T follicular helper cell (primary cell): ENCODE measurements around the gene HOMER1.

Source experiments
- DNase-seq: peaks from one replicate; pipeline ENCODE4 v3.0.0-alpha.2; 2020; ENCODE audit warnings: low read depth
- total RNA-seq, 2 experiments: gene quantifications; one replicate each; lab custom pipeline; 2026; lab: John Stamatoyannopoulos, UW

HOMER1 gene, protein sequence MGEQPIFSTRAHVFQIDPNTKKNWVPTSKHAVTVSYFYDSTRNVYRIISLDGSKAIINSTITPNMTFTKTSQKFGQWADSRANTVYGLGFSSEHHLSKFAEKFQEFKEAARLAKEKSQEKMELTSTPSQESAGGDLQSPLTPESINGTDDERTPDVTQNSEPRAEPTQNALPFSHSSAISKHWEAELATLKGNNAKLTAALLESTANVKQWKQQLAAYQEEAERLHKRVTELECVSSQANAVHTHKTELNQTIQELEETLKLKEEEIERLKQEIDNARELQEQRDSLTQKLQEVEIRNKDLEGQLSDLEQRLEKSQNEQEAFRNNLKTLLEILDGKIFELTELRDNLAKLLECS
- total RNA-seq, result 9.2 to 52.0 reads per million in 2 experiments

DNA sequence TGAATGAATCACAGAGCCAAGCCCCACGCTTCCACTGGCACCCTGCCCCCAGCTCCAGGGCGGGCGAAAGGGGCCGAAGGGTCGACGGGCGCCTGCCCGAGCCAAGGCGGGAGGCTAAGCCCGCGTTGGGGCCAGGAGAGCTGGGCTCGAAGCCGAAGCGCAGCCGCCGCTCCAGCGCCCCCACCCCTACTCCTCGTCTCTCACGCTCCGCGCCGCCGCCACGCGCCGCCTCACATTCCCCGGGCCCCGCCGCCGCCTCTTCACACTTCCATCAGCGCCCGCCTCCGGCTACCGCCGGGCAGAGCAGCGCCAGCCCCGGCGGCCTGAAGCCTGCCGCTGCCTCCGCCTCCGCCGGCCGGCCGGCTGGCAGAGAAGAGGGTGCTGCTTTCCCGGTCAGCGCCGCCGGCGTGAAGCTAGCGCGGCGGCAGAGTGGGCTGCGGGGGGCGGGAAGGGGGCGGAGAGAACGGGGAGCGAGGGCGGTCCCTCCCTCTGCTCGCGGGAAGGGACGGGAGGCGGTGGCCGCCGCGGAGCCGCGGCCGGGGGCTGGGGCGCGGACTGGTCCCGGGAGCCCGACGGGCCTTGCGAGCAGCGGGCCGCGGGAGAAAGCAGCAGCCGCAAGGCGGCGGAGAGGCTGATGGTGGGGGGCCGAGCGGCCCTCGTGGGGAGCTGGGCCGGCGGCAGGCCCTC is at the start of gene HOMER1:
Gene HOMER1, minus strand, starts transcription at position 431 of the 687 bp plus-strand sequence. CDS start 1,360 bp downstream, outside the sequence.
- peak; percentile 46 for DNase-seq

DNA sequence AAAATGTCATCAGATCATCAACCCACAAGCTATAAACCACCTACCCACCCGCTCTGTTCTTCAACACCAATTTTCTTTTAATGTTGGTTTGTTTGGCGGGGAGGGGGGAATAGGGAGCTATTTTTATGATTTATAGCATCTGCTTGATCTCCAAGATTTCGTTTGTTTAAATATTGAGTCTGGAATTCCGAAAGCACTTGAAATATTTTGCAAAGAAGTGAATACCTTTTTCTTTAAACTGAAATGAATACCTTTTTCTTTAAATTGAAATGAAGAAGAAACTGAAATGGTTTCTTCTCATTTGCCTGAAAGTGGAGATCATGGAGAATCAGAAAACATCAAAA is 49.3 kb upstream of the HOMER1 start:
- no peak for DNase-seq

DNA sequence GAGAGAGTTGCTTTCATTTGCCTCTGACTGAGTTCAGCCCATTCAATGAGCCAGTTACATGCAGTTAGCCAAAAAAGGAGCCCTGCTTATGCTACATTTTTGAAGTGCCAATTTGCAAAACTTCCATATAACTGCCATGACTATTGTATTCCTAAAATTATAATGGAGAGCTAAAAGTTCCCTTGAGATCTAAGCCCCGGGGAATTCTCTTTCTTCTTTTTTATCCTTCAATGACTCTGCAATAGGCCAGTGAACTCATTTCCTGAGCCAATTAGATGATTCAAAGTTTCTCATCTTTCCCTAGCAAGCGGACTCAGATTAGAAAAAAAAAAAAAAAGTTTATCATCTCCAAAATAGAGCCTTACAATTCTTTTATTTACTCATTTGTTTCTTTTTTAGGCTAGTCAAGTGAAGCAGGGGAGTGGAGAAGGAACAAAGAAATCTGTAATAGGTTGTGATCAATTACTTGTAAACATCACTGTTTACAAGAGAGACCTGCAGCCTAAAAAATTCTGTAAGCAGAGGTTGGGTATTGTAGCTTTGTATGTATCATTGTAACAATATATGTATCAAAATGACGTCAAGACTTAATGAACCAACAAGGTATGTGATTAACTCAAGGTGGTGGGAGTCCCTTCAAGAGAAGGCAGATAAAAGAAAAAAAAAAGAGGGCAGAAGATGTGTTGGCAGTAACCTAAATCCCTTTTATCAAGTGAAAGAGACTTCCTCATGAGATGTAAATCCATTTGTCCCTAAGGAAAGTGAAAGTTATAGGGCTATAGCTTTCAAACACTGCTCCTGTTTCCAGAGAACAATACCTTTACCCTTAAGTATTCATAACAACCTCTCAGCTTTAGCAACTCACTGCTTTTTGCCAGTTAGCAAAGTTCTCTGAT is 48.7 kb upstream of the HOMER1 start:
- DNase-seq, result no peak

DNA sequence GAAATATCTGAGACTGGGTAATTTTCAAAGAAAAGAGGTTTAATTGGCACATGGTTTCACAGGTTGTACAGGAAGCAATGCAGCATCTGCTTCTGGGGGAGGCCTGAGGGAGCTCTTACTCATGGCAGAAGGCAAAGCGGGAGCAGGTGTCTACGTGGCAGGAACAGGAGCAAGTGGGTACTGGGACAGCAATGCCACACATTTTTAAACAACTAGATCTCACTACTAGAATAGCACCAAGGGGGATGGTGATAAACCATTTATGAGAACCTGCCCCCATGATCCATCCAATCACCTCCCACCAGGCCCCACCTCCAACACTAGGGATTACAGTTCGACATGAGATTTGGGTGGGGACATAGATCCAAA is 47.6 kb upstream of the HOMER1 start:
- DNase-seq, result no peak

DNA sequence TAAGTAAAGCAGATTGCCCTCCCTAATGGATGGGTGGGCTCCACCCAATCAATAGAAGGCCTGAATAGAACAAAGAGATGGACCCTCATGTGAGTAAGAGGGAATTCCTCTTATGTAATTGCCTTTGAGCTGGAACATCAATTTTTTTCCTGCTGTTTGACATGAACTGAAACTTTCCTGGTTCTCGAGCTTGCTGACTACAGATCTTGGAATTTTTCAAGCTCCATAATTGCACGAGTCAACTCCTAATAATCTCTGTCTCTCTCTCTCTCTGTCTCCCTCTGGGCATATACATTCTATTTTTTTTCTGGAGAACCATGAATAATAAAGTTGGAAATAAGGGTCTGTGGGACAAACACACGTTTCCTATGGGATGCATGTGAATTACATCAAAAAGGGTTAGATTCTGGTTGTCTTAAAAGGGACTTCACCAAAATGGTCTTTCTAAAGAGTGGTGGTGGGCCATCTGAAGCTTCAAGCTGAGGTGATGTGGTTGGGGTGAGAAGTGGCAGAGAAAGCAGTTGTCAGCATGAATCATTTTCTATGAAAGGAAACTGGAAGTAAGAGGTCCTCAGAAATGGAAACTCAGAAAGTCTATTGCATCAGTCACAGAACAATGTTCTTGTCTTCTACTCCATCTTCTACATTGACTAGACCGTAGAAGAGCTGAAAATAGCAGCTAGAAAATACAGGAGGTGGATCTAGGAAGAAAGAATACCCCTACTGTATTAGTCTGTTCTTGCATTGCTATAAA is 47.0 kb upstream of the HOMER1 start:
- no peak for DNase-seq

DNA sequence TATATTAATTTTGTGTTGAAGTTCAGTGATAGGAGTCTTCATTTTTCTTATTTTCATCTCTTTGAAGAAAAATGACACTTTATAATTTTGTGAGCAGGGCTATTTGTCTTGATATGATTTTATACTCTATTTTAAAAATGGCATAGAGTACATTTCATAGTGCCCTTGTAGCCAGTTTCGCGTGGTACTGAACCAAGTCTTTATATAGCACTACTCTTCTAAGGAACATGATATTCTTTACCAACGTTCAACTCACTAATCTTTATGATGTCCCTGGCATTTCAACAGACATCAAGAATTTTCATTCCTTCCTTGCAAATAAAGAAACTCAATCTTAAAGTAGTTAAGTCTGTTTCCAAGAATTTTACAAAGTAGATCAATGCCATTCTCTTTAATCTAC is 41.5 kb upstream of the HOMER1 start:
- no peak for DNase-seq

DNA sequence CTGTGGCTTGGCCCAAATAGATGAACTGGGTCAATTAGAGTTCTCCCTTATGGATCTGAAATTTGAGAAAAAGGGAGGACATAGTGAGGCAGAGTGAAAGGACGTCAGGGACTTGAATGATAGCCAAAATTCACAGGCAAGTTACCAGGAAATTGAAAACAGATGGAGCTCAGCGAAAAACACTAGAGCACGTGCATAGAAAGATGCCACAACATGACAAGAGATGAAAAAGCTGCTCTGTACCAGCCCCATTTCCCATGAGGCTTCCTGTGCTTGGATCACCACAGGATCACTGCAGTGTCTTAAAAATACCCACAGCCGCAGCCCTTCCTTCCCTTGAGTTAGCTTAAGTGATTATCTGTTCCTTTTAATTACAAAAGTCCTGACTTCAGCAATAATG is 39.0 kb upstream of the HOMER1 start:
- no peak for DNase-seq

DNA sequence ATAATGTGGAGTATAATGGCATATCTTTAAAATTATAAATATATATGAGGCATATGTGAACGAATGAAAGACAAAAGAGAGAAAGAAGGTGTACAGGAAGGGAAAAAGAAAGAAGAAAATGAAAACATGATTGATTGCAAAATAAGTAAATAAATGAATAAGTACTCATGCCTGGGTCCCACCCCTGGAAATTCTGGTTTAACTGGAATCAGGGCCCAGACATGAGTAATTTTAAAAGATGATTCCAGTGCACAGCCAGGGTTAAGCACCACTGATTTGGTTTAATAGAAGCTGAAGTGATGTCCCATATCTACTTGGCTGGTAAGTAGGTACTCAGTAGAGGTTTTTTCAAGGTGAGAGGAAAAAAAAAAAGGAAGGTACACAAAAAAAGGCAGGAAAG is 34.0 kb upstream of the HOMER1 start:
- no peak for DNase-seq

DNA sequence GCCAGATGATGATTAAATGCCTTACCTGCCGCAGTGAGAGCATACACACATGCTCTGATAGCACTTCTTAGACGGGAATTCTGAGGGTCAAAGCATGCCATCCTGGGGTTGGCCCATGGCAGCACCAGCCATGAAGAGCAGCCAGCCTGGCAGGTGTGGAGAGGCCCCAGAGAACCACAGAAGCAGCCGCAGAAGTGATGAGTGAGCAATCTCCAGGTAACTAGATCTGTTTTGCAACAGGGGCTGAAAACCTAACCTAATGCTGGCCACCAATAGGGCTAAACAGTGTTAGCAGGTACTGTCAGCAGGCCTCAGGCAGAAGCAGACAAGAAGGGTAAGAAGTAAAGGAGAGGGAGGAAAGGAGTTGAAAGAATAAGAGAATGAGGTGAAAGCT is 33.5 kb upstream of the HOMER1 start:
- no peak for DNase-seq

DNA sequence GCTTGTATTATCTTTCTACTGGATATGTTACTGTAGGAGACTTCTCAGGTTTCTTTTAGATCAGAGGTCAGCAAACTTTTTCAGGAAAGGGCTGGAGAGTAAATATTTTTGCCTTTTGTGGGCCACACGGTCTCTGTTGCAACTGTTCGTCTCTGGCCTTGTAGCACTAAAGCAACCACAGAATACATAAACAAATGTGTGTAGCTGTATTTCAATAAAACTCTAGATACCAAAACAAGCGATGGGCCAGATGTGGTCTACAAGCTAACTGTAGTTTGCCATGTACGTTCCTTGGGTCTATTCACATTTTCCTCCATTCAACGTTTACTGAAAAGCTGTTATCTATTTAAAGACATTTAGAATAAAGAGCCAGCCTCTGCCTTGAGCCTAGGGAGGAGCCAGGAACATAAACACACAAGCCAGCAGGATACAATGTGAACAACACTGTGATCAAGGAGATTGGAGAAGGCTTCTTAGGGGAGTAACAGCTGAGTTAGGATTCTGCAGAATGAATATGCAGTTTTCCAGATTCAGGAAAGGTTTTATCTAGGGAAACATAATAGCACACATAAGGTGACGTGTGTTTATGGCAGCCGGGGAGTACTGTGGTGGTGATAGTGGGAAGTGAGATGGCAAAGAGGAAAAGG is 33.0 kb upstream of the HOMER1 start:
- no peak for DNase-seq

DNA sequence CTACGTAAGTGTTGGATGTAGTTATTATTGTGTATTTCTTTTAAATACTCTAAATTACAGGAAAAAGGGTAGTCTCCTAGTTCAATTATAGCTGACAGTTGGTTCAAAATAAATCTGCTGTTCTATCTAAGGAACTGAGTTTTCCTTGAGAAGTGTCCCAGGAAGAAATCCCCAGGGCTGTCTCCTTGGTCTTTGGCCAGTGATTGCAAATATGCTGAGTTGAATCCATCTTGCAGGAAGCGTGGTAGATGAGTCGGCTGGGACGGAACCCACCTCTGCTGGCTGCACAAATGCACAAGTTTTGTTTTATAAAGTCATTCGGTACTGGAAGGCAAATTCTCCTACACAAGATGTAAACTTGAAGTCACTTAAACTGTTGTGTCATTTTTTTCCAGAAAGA is 30.2 kb upstream of the HOMER1 start:
- DNase-seq, result no peak

DNA sequence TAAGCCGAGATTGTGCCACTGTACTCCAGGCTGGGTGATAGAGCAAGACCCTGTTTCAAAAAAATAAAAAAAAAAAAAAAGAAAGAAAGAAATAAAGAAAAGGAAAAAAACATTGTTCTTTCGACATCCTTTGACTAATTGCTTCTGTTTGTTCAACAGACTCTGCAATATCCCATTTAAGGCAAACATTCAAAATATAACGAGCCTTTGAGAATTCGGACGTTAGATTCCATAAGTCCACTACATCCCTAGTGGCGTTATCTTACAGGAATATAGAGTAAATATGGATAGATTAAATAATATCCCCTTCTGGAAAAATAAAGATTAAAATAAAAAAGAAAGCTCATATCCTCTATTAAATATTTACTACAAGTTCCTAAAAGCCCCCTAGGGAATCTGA is 27.0 kb upstream of the HOMER1 start:
- no peak for DNase-seq

DNA sequence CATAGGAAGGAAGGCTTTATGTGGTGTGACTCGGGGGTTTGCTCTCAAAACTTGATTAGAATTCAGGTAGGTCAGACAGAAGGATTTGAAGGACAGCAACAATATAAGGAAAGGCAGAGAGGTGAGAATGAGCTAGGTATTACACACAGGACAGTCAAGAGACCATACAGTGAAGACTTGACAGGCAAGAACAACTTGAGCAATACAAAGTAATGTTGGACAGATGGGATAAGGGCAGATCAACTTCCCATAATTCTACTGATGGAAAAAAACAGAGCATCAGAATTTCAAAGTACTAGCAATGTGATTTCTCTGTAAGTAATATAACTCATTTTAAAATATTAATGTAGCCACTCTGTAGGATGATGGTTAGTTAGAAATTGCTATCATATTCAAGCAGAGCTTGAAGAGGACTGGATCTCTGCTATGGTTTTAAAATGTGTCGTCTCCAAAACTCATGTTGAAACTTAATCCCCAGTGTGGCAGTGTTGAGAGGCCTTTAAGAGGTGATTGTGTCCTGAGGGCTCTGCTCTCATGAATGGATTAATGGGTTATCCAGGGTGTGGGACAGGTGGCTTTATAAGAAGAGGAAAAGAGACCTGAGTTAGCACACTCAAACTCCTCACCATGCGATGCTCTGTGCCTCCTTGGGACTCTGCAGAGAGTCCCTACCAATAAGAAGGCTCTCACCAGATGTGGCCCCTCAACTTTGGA is 22.4 kb upstream of the HOMER1 start:
- no peak for DNase-seq

DNA sequence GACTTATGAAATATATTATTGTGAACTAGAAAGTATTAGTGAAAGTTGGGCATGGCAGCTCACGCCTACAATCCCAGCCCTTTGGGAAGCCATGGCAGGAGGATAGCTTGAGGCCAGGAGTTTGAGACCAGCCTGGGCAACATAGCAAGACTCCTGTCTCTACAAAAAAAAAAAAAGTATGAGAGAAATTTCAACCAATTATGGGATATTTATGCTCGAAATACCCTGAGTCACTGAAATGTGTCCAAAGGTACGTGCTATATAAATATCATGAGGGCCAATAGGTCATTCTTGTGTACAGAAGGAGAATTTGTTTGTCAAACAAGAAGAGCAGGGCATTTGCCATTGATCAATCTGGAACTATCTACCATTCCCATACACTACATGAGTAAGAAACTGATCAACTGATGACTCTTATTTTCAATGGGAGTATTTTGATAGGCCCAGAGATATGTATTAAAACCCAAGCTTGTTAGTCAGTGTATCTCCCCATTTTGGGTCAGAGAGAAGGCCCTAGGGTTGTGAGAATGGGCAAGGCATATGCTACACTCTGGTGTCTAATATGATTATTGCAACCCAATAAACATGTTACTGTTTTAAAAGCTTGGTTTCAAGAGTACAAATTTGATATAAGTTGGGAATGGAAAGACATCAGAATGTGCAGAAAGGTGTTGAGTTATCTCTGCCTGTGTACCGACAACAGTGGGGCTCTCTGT is 21.7 kb upstream of the HOMER1 start:
- no peak for DNase-seq

DNA sequence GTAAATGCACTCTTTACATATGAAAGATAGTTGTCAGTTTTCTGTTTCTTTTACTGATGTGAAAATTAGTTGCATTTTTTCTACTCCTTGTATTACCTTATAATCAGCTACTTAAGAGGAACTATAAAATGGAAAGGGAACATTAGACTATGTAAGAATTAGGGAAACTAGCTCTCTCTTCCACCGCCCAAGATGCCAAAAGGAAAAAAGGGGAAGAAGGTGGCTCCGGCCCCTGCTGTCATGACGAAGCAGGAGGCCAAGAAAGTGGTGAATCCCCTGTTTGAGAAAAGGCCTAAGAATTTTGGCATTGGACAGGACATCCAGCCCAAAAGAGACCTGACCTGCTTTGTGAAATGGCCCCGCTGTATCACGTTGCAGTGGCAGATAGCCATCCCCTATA is 15.2 kb upstream of the HOMER1 start:
- no peak for DNase-seq

DNA sequence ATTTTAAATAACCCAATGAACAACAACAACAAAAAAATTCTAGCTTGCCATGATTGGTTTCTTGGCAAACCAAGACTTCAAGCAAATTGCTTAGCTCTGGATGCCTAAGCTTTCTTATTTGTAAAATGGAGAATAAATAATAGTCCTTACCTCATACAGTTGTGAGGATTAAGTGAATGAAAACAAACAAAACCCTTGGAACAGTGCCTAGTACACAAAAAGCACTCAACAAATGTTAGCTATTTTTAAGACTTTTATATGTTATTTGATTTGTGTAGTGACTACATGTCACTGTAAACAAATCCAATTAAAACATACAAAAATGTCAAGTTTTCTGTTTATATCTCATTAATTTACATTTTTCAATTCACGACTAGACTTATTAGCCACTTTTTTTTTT is 13.5 kb upstream of the HOMER1 start:
- DNase-seq, result no peak

DNA sequence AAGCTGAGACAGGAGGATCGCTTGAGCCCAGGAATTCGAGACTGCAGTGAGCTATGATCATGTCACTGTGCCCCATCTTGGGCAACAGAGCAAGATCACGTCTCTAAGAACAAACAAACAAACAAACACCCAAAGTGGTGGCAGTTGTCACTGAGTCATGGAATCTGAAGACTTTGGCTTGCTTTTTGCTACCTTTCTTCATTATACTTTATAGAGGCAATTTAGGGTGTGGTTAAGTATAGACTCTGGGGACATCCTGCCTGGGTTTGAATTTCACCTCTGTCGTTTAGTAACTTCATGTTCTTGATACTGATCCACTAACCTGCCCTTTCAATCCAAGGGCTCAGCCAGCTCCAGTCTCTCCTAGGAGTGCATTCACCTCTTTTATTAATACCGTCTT is 13.0 kb upstream of the HOMER1 start:
- no peak for DNase-seq

DNA sequence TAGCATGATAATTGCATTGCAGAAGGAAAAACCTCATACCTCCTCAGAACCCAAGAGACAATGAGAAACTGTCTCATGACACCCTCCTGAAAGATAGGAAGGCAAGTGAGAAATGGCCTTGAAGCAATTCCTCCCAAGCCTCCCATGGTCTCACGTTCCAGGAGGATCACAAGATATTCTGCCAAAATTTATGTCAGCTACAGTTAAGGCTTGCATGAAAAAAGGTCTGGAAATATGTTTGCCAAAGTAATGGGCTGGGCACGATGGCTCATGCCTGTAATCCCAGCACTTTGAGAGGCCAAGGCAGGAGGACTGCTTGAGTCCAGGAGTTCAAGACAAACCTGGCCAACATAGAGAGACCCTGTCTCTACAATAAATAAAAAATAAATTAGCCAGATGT is 12.6 kb upstream of the HOMER1 start:
- DNase-seq, result no peak

DNA sequence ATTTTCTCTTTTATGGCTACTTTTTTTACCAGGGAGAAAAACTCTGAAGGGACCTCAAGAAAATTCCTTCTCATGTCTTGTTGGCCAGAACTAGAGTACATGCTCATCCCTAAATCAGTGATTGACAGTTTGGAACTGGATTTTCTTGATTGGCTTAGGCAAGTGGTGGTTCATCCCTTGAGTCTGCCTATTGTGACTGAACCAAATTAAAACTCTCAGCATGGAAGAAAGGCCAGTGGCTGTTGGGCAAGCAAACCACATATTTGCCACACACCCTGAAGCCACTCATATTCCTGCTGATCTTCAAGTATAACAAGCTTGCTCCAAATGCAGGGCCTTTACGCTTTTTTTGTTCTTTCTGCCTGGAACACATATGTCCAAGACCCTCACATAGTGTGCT is 7.2 kb upstream of the HOMER1 start:
- DNase-seq, result no peak

DNA sequence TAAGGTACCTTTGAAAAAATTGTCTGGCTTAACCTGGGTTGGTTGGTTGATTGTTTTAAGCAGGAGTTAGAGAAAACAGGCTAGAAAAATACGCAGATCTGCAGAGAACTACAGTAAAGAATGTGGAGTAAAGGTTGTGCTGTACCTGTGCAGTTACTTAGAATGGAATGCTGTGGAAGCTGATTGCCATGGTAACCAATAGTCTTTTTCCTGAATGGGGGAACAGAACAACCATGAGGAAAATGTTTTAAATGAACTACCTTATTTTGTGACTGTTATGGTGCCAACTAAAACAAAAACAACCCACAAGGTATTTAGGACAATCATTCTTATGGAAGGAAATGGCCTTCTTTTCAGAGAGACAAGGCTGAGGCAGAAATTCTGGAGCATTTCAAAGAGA is 4.8 kb upstream of the HOMER1 start:
- DNase-seq, result no peak
